ENCODE data around the gene PLCB2. TPM values are rescaled to one million over a fixed set of nuclear protein-coding genes. Genes with fewer than 3 reads are reported as not detected.

PLCB2 gene
- total RNA-seq, 4 donors from 2014 or later: 0.88 to 4.2 (median 2.3) TPM

DNA sequence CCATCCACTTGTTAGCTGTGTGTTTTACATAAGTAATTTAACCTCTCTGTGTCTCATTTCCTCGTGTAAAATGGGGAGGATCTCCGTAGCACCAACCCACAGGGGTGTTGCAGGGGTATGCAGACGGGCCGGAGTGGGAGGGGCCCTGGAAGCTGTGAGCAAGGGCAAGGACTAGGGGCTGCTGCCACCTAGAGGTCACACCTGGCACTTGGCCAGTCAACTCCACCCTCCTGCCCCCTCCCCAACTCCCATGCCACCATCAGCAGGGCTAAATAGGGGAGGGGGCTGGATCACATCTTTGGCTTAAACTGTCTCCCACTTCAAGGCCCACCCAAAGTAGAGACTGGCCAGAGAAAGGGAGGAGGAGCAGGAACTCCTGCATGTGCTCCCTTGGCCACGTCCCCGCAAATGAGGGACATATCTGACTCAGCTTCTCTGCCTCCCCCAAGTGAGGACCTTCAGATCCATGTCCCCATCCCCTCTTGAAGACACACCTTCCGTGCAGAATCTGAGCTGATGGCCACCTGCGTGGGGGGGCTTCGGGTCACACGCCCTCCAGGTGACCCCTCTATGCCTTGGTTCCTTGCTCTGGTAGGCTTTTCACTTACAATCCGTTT is 30.4 kb upstream of the PLCB2 start:
- DNase-seq (ENCODE audit: low spot score in 2 of 2): peak in 1 of 2 donors; percentile 92
- TF ChIP-seq, protein P1, sequence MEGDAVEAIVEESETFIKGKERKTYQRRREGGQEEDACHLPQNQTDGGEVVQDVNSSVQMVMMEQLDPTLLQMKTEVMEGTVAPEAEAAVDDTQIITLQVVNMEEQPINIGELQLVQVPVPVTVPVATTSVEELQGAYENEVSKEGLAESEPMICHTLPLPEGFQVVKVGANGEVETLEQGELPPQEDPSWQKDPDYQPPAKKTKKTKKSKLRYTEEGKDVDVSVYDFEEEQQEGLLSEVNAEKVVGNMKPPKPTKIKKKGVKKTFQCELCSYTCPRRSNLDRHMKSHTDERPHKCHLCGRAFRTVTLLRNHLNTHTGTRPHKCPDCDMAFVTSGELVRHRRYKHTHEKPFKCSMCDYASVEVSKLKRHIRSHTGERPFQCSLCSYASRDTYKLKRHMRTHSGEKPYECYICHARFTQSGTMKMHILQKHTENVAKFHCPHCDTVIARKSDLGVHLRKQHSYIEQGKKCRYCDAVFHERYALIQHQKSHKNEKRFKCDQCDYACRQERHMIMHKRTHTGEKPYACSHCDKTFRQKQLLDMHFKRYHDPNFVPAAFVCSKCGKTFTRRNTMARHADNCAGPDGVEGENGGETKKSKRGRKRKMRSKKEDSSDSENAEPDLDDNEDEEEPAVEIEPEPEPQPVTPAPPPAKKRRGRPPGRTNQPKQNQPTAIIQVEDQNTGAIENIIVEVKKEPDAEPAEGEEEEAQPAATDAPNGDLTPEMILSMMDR (IDR thresholded peaks at IDR 0.05): no peak
- no peak for TF ChIP-seq POLR2A (IDR thresholded peaks at IDR 0.05)
- WGBS, 2 donors: 58% methylated on average over 10 to 11 of the region's 11 CpGs
- no peak overlapping the region for H3K4me3 ChIP-seq (ENCODE audit: low read depth, poor library complexity, severe bottlenecking)
- intact Hi-C loops (cut with DNase I; ENCODE audit: low total_unique reads): no loop called here

DNA sequence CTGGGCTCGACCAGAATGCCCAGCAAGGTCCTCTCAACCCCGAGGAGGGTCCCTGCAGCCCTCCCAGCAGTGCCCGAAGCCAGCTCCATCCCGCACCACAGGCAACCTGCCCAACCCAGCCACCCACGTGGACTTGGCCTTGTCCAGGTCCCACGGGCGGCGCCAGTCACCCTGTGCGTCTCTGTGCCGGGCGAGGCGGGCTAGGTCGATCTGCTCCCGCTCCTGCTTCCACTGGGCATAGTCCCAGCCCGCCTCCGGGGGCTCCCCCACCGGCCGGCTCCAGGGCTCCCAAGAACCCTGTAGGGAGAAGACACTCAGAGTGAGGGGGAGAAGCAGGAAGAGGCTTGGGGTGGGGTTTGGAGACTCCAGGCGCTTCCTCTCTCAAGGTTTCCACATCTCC is 29.9 kb upstream of the PLCB2 start:
- intact Hi-C loops (cut with DNase I; ENCODE audit: low total_unique reads): no loop called here
- WGBS, 2 donors: 51 to 64% methylated on average over 11 to 17 of the region's 19 CpGs
- no peak overlapping the region for H3K4me3 ChIP-seq (ENCODE audit: low read depth, poor library complexity, severe bottlenecking)
- DNase-seq (ENCODE audit: low spot score in 2 of 2): no peak
- no peak for TF ChIP-seq POLR2A (IDR thresholded peaks at IDR 0.05)
- TF ChIP-seq, protein P1 (IDR thresholded peaks at IDR 0.05): no peak

DNA sequence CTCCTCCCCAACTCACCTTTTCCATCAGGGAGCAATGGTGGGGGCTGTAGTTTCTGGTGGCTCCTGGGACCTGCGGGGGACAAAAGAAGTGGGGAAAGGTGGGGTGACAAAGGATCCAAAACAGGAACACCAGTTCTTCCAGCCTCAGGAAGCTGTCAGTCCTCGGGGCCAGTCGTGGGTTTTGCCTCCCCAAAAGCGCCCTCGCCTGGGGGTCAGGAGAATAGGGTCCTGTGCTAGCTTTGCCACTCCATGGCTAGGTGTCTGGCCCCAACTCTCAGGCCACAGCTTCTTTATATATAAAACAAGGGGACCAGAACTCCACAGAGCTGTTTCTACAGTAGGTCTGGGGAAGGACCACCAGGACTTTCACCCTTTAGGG is 29.0 kb upstream of the PLCB2 start:
- 66 to 76% methylated on average over 5 of the region's 5 CpGs for WGBS, 2 donors
- no peak overlapping the region for H3K4me3 ChIP-seq (ENCODE audit: low read depth, poor library complexity, severe bottlenecking)
- DNase-seq (ENCODE audit: low spot score in 2 of 2): no peak
- intact Hi-C loops (cut with DNase I; ENCODE audit: low total_unique reads): no loop called here
- no peak for TF ChIP-seq POLR2A (IDR thresholded peaks at IDR 0.05)
- TF ChIP-seq, protein P1 (IDR thresholded peaks at IDR 0.05): no peak

DNA sequence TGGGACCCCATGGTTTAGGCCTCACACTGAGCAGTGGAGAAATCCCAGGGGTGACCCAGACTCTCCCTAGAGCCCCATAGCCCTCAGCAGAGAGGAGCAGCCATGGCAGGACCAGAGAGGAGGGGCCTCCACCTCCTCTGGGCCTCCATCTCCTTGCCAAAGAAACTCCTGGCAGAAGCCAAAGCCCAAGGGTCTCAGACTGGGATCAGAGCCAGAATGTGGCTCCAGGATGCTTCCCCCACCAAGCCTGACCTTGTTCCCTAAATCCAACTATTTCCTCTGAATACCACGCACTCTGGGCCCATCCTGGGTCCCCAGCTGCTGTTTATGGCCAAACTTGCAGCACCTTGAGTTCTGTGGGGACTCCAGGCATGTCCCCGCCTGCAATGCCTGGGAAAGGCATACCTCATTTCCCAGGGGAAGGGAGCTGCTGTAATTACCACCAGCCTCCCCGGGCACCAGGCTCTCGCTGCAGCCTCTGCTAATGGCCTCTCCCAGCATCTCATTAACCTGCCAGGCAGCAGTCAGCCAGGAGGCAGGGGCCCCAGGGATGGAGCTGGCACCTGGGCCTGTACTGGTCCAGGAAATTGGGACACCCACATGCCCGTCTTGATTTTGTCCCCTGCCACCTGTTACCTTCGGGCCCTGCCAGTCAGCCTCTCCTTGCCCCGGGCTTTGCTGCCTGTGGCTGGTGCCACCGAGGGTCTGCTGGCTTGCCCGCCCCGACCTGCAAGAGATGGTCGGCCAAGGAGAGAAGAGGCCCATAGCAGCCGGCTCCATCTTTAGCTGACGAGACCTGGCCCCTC is 28.4 kb upstream of the PLCB2 start:
- no peak overlapping the region for H3K4me3 ChIP-seq (ENCODE audit: low read depth, poor library complexity, severe bottlenecking)
- WGBS, 2 donors: 81 to 83% methylated on average over 9 to 12 of the region's 13 CpGs
- TF ChIP-seq, protein P1 (IDR thresholded peaks at IDR 0.05): no peak
- no peak for TF ChIP-seq POLR2A (IDR thresholded peaks at IDR 0.05)
- DNase-seq (ENCODE audit: low spot score in 2 of 2): no peak
- intact Hi-C loops (cut with DNase I; ENCODE audit: low total_unique reads): no loop called here

DNA sequence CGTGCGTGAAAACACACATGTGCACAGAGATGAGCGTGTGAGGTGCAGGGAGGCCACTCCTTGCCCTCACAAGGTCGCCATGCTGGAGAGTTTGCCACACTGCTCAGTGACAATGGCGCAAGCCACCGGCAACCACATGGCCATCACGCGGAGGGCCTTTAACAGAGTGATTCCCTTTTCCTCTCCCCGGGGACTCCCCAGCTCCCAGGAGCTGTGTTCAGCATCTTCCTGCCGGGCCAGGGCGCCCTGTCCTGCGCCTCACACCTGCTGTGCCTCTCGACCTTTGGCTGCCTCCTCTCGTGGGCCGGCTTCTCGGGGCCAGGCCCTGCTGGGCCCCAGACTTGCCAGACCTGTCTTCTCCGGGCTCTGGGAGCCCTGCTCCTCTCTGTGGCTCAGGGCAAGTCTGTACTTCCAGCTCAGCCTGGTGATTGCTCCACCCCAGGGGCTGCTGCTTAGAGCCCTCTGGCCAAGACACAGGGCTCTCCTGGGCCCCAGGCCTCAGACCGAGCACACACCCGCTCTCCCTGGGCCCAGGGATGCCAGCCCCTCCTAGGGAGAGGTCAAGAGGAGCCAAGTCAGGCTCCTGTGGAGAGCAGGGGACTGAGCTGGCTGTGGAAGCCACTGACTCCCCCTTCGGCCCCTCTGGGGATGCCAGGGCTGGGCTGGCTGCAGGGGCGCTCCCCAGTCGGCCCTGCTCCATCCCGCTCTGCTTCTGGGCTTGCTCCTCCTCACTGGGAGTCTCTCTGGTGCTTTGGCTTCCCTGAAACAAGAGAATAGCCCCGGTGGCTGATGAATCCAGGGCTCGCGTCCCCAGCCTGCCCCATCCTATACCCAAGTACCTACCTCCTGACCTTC is 27.4 kb upstream of the PLCB2 start:
- DNase-seq (ENCODE audit: low spot score in 2 of 2): peak in 1 of 2 donors; percentile 85
- TF ChIP-seq POLR2A (IDR thresholded peaks at IDR 0.05): no peak
- TF ChIP-seq, protein P1 (IDR thresholded peaks at IDR 0.05): no peak
- 72 to 82% methylated on average over 23 to 25 of the region's 26 CpGs for WGBS, 2 donors
- intact Hi-C loops (cut with DNase I; ENCODE audit: low total_unique reads): no loop called here
- no peak overlapping the region for H3K4me3 ChIP-seq (ENCODE audit: low read depth, poor library complexity, severe bottlenecking)

Data from lower leg skin (tissue), 4 donors.